Activated naive CD4-positive, alpha-beta T cell treated with anti-CD3 and anti-CD28 coated beads for 36 hours (primary cell): ENCODE results near the gene CGRRF1. TPM values are rescaled to one million over a fixed set of nuclear protein-coding genes. Genes with fewer than 3 reads are reported as not detected.

Source experiments
- CTCF ChIA-PET: fragments of 350-600 bp; sonication (Branson Sonifier 250); formaldehyde crosslinking; loops from one replicate; lab custom pipeline; 2021; ENCODE audit warnings: antibody characterized with exemption; lab: Charles Lee
- DNase-seq: peaks from one replicate; pipeline ENCODE4 v3.0.0-alpha.2; 2020
- H3K27ac Mint-ChIP-seq: one replicate; pipeline ENCODE4 v1.8.0; 2021; ENCODE audit warnings: mild to moderate bottlenecking, mixed read lengths
- H3K27me3 Mint-ChIP-seq: one replicate; pipeline ENCODE4 v1.8.0; 2021; ENCODE audit warnings: low read depth, mixed read lengths
- H3K36me3 Mint-ChIP-seq: one replicate; pipeline ENCODE4 v1.8.0; 2021; ENCODE audit warnings: low read depth, mixed read lengths
- H3K4me1 Mint-ChIP-seq: one replicate; pipeline ENCODE4 v1.8.0; 2021; ENCODE audit warnings: low read depth, mixed read lengths
- H3K4me3 Mint-ChIP-seq: one replicate; pipeline ENCODE4 v1.8.0; 2021; ENCODE audit warnings: mild to moderate bottlenecking, moderate library complexity, mixed read lengths
- H3K9me3 Mint-ChIP-seq: one replicate; pipeline ENCODE4 v1.8.0; 2021; ENCODE audit warnings: mixed read lengths
- intact Hi-C: fragments of 100-400 bp; cut with micrococcal nuclease; formaldehyde crosslinking; loops from one replicate; pipeline ENCODE4 v1.15.1; 2023
- total RNA-seq, 2 experiments: library from RNA; stranded (reverse); gene quantifications; one replicate each; pipeline ENCODE4 v1.2.3, GENCODE V29; 2021

CGRRF1 gene
- total RNA-seq, 2 experiments from 2014 or later, result 9.2 to 9.7 TPM

- H3K27me3 Mint-ChIP-seq, result no peaks in the 10 kb centered on the region
- no peak overlapping the region for H3K4me3 Mint-ChIP-seq
- intact Hi-C loops, result no loop called here
- no peaks in the 10 kb centered on the region for H3K36me3 Mint-ChIP-seq
- H3K27ac Mint-ChIP-seq, result no peak overlapping the region
- H3K9me3 Mint-ChIP-seq, result no peaks in the 10 kb centered on the region
- DNase-seq, result no peak
- H3K4me1 Mint-ChIP-seq, result no peaks in the 10 kb centered on the region
- CTCF ChIA-PET, result interaction anchor here (0.9 to 1.1 kb wide), 2 partner anchors 14 to 257 kb away, joined by 3 read pairs; no protein-coding TSS in a partner anchor
These were observed 40.8 kb downstream of the CGRRF1 start for GRCh38 chr14:54550514-54550913.

- no peaks in the 10 kb centered on the region for H3K36me3 Mint-ChIP-seq
- DNase-seq, result no peak
- no peaks in the 10 kb centered on the region for H3K9me3 Mint-ChIP-seq
- no peak overlapping the region for H3K27ac Mint-ChIP-seq
- CTCF ChIA-PET, result interaction anchor here (0.6 to 1.6 kb wide), 3 partner anchors 10 to 238 kb away, joined by 4 to 5 read pairs (median 4); no protein-coding TSS in a partner anchor
- H3K4me3 Mint-ChIP-seq, result no peak overlapping the region
- no peaks in the 10 kb centered on the region for H3K4me1 Mint-ChIP-seq
- intact Hi-C loops, result no loop called here
- no peaks in the 10 kb centered on the region for H3K27me3 Mint-ChIP-seq
These were observed 44.7 kb downstream of the CGRRF1 start for GRCh38 chr14:54554401-54554800.

GRCh38 chr14:54555651-54556050 is 45.9 kb downstream of the CGRRF1 start:
- intact Hi-C loops, result no loop called here
- Mint-ChIP-seq H3K4me1 (no peaks in the 10 kb centered on the region), H3K4me3 (no peak overlapping the region), H3K36me3 (no peaks in the 10 kb centered on the region), H3K9me3 (no peaks in the 10 kb centered on the region), H3K27me3 (no peaks in the 10 kb centered on the region), H3K27ac (no peak overlapping the region)
- DNase-seq, result no peak
- CTCF ChIA-PET, result interaction anchor here (0.6 kb wide), 1 partner anchor 9 kb away, joined by 3 read pairs; no protein-coding TSS in a partner anchor

- no peaks in the 10 kb centered on the region for H3K9me3 Mint-ChIP-seq
- no peaks in the 10 kb centered on the region for H3K4me1 Mint-ChIP-seq
- H3K27me3 Mint-ChIP-seq, result no peaks in the 10 kb centered on the region
- DNase-seq, result no peak
- intact Hi-C loops, result no loop called here
- H3K4me3 Mint-ChIP-seq, result no peak overlapping the region
- no peak overlapping the region for H3K27ac Mint-ChIP-seq
- CTCF ChIA-PET, result interaction anchor here (0.6 to 1.8 kb wide), 3 partner anchors 218 to 253 kb away, joined by 4 to 5 read pairs (median 4); no protein-coding TSS in a partner anchor
- H3K36me3 Mint-ChIP-seq, result no peaks in the 10 kb centered on the region
These were observed 46.8 kb downstream of the CGRRF1 start for GRCh38 chr14:54556535-54556934.

GRCh38 chr14:54562334-54562733 is 52.6 kb downstream of the CGRRF1 start:
- Mint-ChIP-seq H3K9me3 (no peaks in the 10 kb centered on the region), H3K36me3 (no peaks in the 10 kb centered on the region), H3K27me3 (no peaks in the 10 kb centered on the region), H3K4me1 (peaks cover 7% of the 10 kb centered on the region), H3K27ac (no peak overlapping the region), H3K4me3 (no peak overlapping the region)
- DNase-seq, result no peak
- intact Hi-C loops, result loop anchor here (2.0 kb wide), 1 partner anchor 196 kb away; no protein-coding TSS in a partner anchor
- CTCF ChIA-PET, result interaction anchor here (0.9 to 8.4 kb wide), 3 partner anchors 108 to 242 kb away, joined by 3 to 217 read pairs (median 4); no protein-coding TSS in a partner anchor

- no peak for DNase-seq
- Mint-ChIP-seq H3K27me3 (no peaks in the 10 kb centered on the region), H3K4me3 (peak overlapping the region; percentile 76), H3K4me1 (peaks cover 17% of the 10 kb centered on the region), H3K9me3 (no peaks in the 10 kb centered on the region), H3K36me3 (peaks cover 2% of the 10 kb centered on the region), H3K27ac (no peak overlapping the region)
- intact Hi-C loops, result loop anchor here (1.0 kb wide), 6 partner anchors 55 to 338 kb away; partner anchors contain the start of genes CGRRF1 and GCH1
- CTCF ChIA-PET, result interaction anchor here (0.5 to 8.4 kb wide), 46 partner anchors 9 to 330 kb away, joined by 3 to 217 read pairs (median 4); partner anchors contain the start of gene GMFB
These were observed 54.6 kb downstream of the CGRRF1 start for GRCh38 chr14:54564071-54564867.

- no peaks in the 10 kb centered on the region for H3K27me3 Mint-ChIP-seq
- peak overlapping the region; percentile 76 for H3K4me3 Mint-ChIP-seq
- DNase-seq, result peak; percentile 68
- peak overlapping the region; percentile 50 for H3K27ac Mint-ChIP-seq
- CTCF ChIA-PET, result interaction anchor here (0.6 to 8.4 kb wide), 41 partner anchors 10 to 329 kb away, joined by 3 to 217 read pairs (median 5); partner anchors contain the start of gene GMFB
- peaks cover 2% of the 10 kb centered on the region for H3K36me3 Mint-ChIP-seq
- intact Hi-C loops, result loop anchor here (1.0 to 5.0 kb wide), 8 partner anchors 56 to 337 kb away; partner anchors contain the start of genes CGRRF1, CNIH1 and GCH1
- H3K9me3 Mint-ChIP-seq, result no peaks in the 10 kb centered on the region
- peaks cover 19% of the 10 kb centered on the region for H3K4me1 Mint-ChIP-seq
These were observed 55.4 kb downstream of the CGRRF1 start for GRCh38 chr14:54564868-54565784.

- Mint-ChIP-seq H3K9me3 (no peaks in the 10 kb centered on the region), H3K27ac (peak overlapping the region; percentile 50), H3K36me3 (peaks cover 2% of the 10 kb centered on the region), H3K4me1 (peaks cover 26% of the 10 kb centered on the region), H3K27me3 (no peaks in the 10 kb centered on the region), H3K4me3 (peak overlapping the region; percentile 76)
- peak; percentile 81 for DNase-seq
- CTCF ChIA-PET, result interaction anchor here (0.7 to 8.4 kb wide), 23 partner anchors 11 to 315 kb away, joined by 3 to 217 read pairs (median 4); partner anchors contain the start of gene CGRRF1
- intact Hi-C loops, result loop anchor here (1.0 to 5.0 kb wide), 6 partner anchors 77 to 461 kb away; partner anchors contain the start of genes CNIH1, SOCS4 and WDHD1
These were observed 56.2 kb downstream of the CGRRF1 start for GRCh38 chr14:54565785-54566409.

- Mint-ChIP-seq H3K27ac (peak within 1 kb of the TSS; percentile 79), H3K4me1 (peaks cover 26% of the 10 kb centered on the region), H3K9me3 (no peaks in the 10 kb centered on the region), H3K27me3 (no peaks in the 10 kb centered on the region), H3K36me3 (peaks cover 2% of the 10 kb centered on the region), H3K4me3 (peak within 1 kb of the TSS; percentile 94)
- intact Hi-C loops, result loop anchor here (1.0 to 5.0 kb wide), 7 partner anchors 61 to 461 kb away; partner anchors contain the start of genes SOCS4 and WDHD1
- CTCF ChIA-PET, result interaction anchor here (0.7 to 8.4 kb wide), 24 partner anchors 10 to 315 kb away, joined by 3 to 217 read pairs (median 4); partner anchors contain the start of gene CGRRF1
- peak; percentile 75 for DNase-seq
These were observed 56.9 kb downstream of the CGRRF1 start, which contains the start of gene SAMD4A for GRCh38 chr14:54566410-54567223. SAMD4A (plus strand) TSS chr14:54567128; CDS start chr14:54567917, 789 bp downstream.

- peak overlapping the region; percentile 79 for H3K27ac Mint-ChIP-seq
- CTCF ChIA-PET, result interaction anchor here (0.7 to 8.4 kb wide), 16 partner anchors 10 to 314 kb away, joined by 3 to 217 read pairs (median 5); no protein-coding TSS in a partner anchor
- DNase-seq, result no peak
These were observed 57.5 kb downstream of the CGRRF1 start for GRCh38 chr14:54567224-54567638.

More at GRCh38 chr14:54567224-54567638, 57.5 kb downstream of the CGRRF1 start:
- H3K27me3 Mint-ChIP-seq, result no peaks in the 10 kb centered on the region
- peaks cover 8% of the 10 kb centered on the region for H3K36me3 Mint-ChIP-seq
- intact Hi-C loops, result loop anchor here (1.0 to 5.0 kb wide), 3 partner anchors 60 to 315 kb away; no protein-coding TSS in a partner anchor
- H3K9me3 Mint-ChIP-seq, result peaks cover 4% of the 10 kb centered on the region
- peaks cover 26% of the 10 kb centered on the region for H3K4me1 Mint-ChIP-seq
- H3K4me3 Mint-ChIP-seq, result peak overlapping the region; percentile 94
